HCT116 (cell line): ENCODE data around the gene GRSF1. TPM values are rescaled to one million over a fixed set of nuclear protein-coding genes. Genes with fewer than 3 reads are reported as not detected.

ENCODE experiments used
- ATAC-seq: fragments of 200-7000 bp; cut with Tn5 transposase; 2 replicates; pipeline ENCODE4 v1.9.1; 2020; ENCODE audit warnings: mild to moderate bottlenecking, moderate library complexity
- BruUV-seq: library from RNA; stranded (reverse); fragments of 400-500 nt; replicated peaks from 2 replicates; lab custom pipeline; 2021; lab: Mats Ljungman, UMichigan
- CTCF ChIA-PET: fragments of 300-600 bp; sonication (Branson Sonifier 250); formaldehyde crosslinking; loops from one replicate; lab custom pipeline; 2021; ENCODE audit warnings: antibody characterized with exemption; lab: Charles Lee
- POLR2A ChIA-PET: fragments of 300-600, 350-600 bp; sonication (Branson Sonifier 250); formaldehyde crosslinking; loops from one replicate; lab custom pipeline; 2021; ENCODE audit warnings: antibody characterized with exemption; lab: Charles Lee
- RAD21 ChIA-PET, 2 experiments: fragments of 300-600 bp; sonication (Branson Sonifier 250); formaldehyde crosslinking; loops; one replicate each; lab custom pipeline; 2023; ENCODE audit warnings: low total read pairs in 2 of 2; ENCODE audit not compliant: uncharacterized antibody in 2 of 2, unreplicated experiment in 2 of 2, low non-redundant PET in 1 of 2; lab: Charles Lee
- DNase-seq: peaks from one replicate; pipeline ENCODE4 v3.0.0-alpha.2; 2010; ENCODE audit warnings: low read depth, low spot score
- H2AFZ ChIP-seq: fragments of 200-600 bp; shearing (Covaris generic), sonication (generic); 2 replicates; pipeline ENCODE4 v1.6.1; 2017; ENCODE audit warnings: low read depth, mixed run types, mixed read lengths, antibody characterized with exemption, low read length; ENCODE audit not compliant: poor library complexity, severe bottlenecking
- H3K27ac ChIP-seq: 2 replicates; pipeline ENCODE4 v1.5.1; 2012; ENCODE audit warnings: low read depth, low read length
- H3K27me3 ChIP-seq: fragments of 200-600 bp; sonication (generic); 2 replicates; pipeline ENCODE4 v1.6.1; 2016; ENCODE audit warnings: mixed run types, low read length, mixed read lengths; ENCODE audit not compliant: insufficient read depth
- H3K36me3 ChIP-seq, 2 experiments: fragments of 200-500 bp in 1 of 2; fragments of 200-600 bp in 1 of 2; sonication (Bioruptor generic) in 1 of 2; sonication (generic) in 1 of 2; 2 replicates each; pipeline versions ENCODE4 v1.5.1 to v1.6.1; 2014 to 2016; ENCODE audit warnings: low read length in 2 of 2, inconsistent platforms in 1 of 2, mixed read lengths in 1 of 2, mixed run types in 1 of 2; ENCODE audit not compliant: insufficient read depth in 2 of 2, control insufficient read depth in 1 of 2
- H3K4me1 ChIP-seq, 2 experiments: fragments of 200-600 bp in 1 of 2; sonication (generic) in 1 of 2; 2 replicates each; pipeline versions ENCODE4 v1.5.1 to v1.6.1; 2012 to 2017; ENCODE audit warnings: low read length in 2 of 2, inconsistent platforms in 1 of 2, mild to moderate bottlenecking in 1 of 2, mixed read lengths in 1 of 2, mixed run types in 1 of 2, moderate library complexity in 1 of 2; ENCODE audit not compliant: insufficient read depth in 2 of 2, control insufficient read depth in 1 of 2
- H3K4me2 ChIP-seq: fragments of 200-600 bp; sonication (generic); 2 replicates; pipeline ENCODE4 v1.6.1; 2017; ENCODE audit warnings: mixed run types, low read length, mixed read lengths
- H3K4me3 ChIP-seq, 2 experiments: fragments of 200-600 bp in 1 of 2; sonication (generic) in 1 of 2; replicated peaks in 1 of 2; 2 replicates each; pipeline ENCODE4 v1.5.1; 2011 to 2016; ENCODE audit warnings: low read length in 2 of 2, control low read depth in 1 of 2, low read depth in 1 of 2, mild to moderate bottlenecking in 1 of 2, mixed read lengths in 1 of 2, mixed run types in 1 of 2
- H3K79me2 ChIP-seq: fragments of 200-600 bp; sonication (generic); 2 replicates; pipeline ENCODE4 v1.6.1; 2017; ENCODE audit warnings: mild to moderate bottlenecking, mixed run types, low read length, moderate library complexity, mixed read lengths; ENCODE audit not compliant: insufficient read depth
- H3K9ac ChIP-seq: fragments of 200-600 bp; sonication (generic); 2 replicates; pipeline ENCODE4 v1.6.1; 2016; ENCODE audit warnings: low read length, mixed read lengths
- H3K9me2 ChIP-seq: fragments of 200-600 bp; sonication (generic), shearing (Covaris generic); 2 replicates; pipeline ENCODE4 v1.6.1; 2017; ENCODE audit warnings: mixed run types, mild to moderate bottlenecking, moderate library complexity; ENCODE audit not compliant: insufficient read depth
- H3K9me3 ChIP-seq, 2 experiments: fragments of 200-500 bp in 1 of 2; fragments of 200-600 bp in 1 of 2; sonication (Bioruptor generic) in 1 of 2; sonication (generic) in 1 of 2; 2 replicates each; pipeline ENCODE4 v1.6.1; 2014 to 2017; ENCODE audit warnings: low read length in 2 of 2, mixed read lengths in 2 of 2, inconsistent platforms in 1 of 2, low read depth in 1 of 2, mild to moderate bottlenecking in 1 of 2, mixed run types in 1 of 2, moderate library complexity in 1 of 2; ENCODE audit not compliant: control insufficient read depth in 1 of 2, insufficient read depth in 1 of 2
- H4K20me1 ChIP-seq: fragments of 200-600 bp; sonication (generic), shearing (Covaris generic); 2 replicates; pipeline ENCODE4 v1.6.1; 2017; ENCODE audit warnings: mixed run types, mild to moderate bottlenecking, moderate library complexity; ENCODE audit not compliant: insufficient read depth
- ATF3 ChIP-seq: IDR thresholded peaks from 2 replicates; pipeline ENCODE4 v1.6.1; 2012
- EGR1 ChIP-seq: IDR thresholded peaks from 2 replicates; pipeline ENCODE4 v1.6.1; 2012; ENCODE audit warnings: low read depth
- ELF1 ChIP-seq: IDR thresholded peaks from 2 replicates; pipeline ENCODE4 v1.6.1; 2012; ENCODE audit warnings: low read depth, borderline replicate concordance
- FOSL1 ChIP-seq: IDR thresholded peaks from 2 replicates; pipeline ENCODE4 v1.6.1; 2012; ENCODE audit warnings: low read depth
- POLR2A ChIP-seq: IDR thresholded peaks from 2 replicates; pipeline ENCODE4 v1.7.0; 2011; ENCODE audit warnings: borderline replicate concordance; ENCODE audit not compliant: insufficient read depth, insufficient read length; ENCODE audit errors: extremely low read depth
- REST ChIP-seq: IDR thresholded peaks from 2 replicates; pipeline ENCODE4 v1.6.1; 2012; ENCODE audit warnings: low read depth
- SIN3A ChIP-seq: IDR thresholded peaks from 2 replicates; pipeline ENCODE4 v1.6.1; 2012; ENCODE audit warnings: low read depth
- SP1 ChIP-seq: IDR thresholded peaks from 2 replicates; pipeline ENCODE4 v1.6.1; 2012; ENCODE audit warnings: low read depth
- SRF ChIP-seq: IDR thresholded peaks from 2 replicates; pipeline ENCODE4 v1.6.1; 2012; ENCODE audit warnings: low read depth
- intact Hi-C: fragments of 100-400 bp; cut with micrococcal nuclease; formaldehyde crosslinking; loops from 2 replicates; pipeline ENCODE4 v1.10.0; 2022
- total RNA-seq: library from RNA; stranded (reverse); gene quantifications from one replicate; pipeline ENCODE4 v1.2.1, GENCODE V29; 2021; ENCODE audit not compliant: unreplicated experiment

The GRSF1 gene
- total RNA-seq, 1 experiment from 2014 or later, result 131 TPM

- ChIA-PET POLR2A (no interaction called here), CTCF (no interaction called here)
These were observed 22.8 kb downstream of the GRSF1 start for GRCh38 chr4:70816894-70817293.

More at GRCh38 chr4:70816894-70817293, 22.8 kb downstream of the GRSF1 start:
- Histone ChIP-seq H3K27me3 (no peaks in the 10 kb centered on the region), H3K9ac (no peak overlapping the region), H3K27ac (no peak overlapping the region), H3K36me3 (peaks cover 11 to 27% of the 10 kb centered on the region in 2 experiments), H3K9me2 (no peaks in the 10 kb centered on the region), H3K4me2 (no peak overlapping the region), H4K20me1 (0 out of 2 replicates have a peak, but pooled peaks cover 8% of the 10 kb centered on the region), H3K79me2 (no peaks in the 10 kb centered on the region), H2AFZ (no peak overlapping the region), H3K4me3 (no peak overlapping the region), H3K4me1 (no peaks in the 10 kb centered on the region), H3K9me3 (no peaks in the 10 kb centered on the region)
- RAD21 ChIA-PET, result no interaction called here
- intact Hi-C loops, result no loop called here
- BruUV-seq, result no TSS peak
- no peak for TF ChIP-seq REST
- TF ChIP-seq SRF, result no peak
- TF ChIP-seq POLR2A, result no peak
- no peak for TF ChIP-seq FOSL1
- TF ChIP-seq ELF1, result no peak
- TF ChIP-seq ATF3, result no peak
- TF ChIP-seq SP1, result no peak
- no peak for TF ChIP-seq SIN3A
- no peak for TF ChIP-seq EGR1
- DNase-seq (no peak), ATAC-seq (no peak)
